SU-DHL-6 (cell line): Measurements from ENCODE around the gene TEC.

Experiments used
- H2AFZ ChIP-seq: fragments of 200-600 bp; sonication (generic); 2 replicates; pipeline ENCODE4 v1.6.1; 2014; ENCODE audit warnings: low read depth, mild to moderate bottlenecking, moderate library complexity, mixed read lengths, antibody characterized with exemption, low read length; ENCODE audit not compliant: severe bottlenecking
- H3F3A ChIP-seq: fragments of 200-600 bp; shearing (Covaris generic); 2 replicates; pipeline ENCODE4 v1.6.0; 2016; ENCODE audit warnings: antibody characterized with exemption, mild to moderate bottlenecking; ENCODE audit not compliant: insufficient read depth
- H3K27ac ChIP-seq: fragments of 200-600 bp; sonication (generic); 2 replicates; pipeline ENCODE4 v1.5.1; 2016; ENCODE audit warnings: low read depth, mild to moderate bottlenecking, low read length, moderate library complexity, mixed read lengths
- H3K27me3 ChIP-seq: fragments of 200-600 bp; sonication (generic), shearing (Covaris generic); 2 replicates; pipeline ENCODE4 v1.6.0; 2014; ENCODE audit warnings: mild to moderate bottlenecking, low read length
- H3K36me3 ChIP-seq: fragments of 200-600 bp; sonication (generic); 2 replicates; pipeline ENCODE4 v1.6.1; 2014; ENCODE audit warnings: mild to moderate bottlenecking, low read length, mixed read lengths
- H3K4me2 ChIP-seq: fragments of 300-600, 200-600 bp; shearing (Covaris generic), sonication (generic); 2 replicates; pipeline ENCODE4 v1.6.0; 2014; ENCODE audit warnings: low read length, low read depth, mild to moderate bottlenecking; ENCODE audit not compliant: poor library complexity, severe bottlenecking
- H3K4me3 ChIP-seq: fragments of 200-600 bp; sonication (generic); 2 replicates; pipeline ENCODE4 v1.5.1; 2014; ENCODE audit warnings: antibody characterized with exemption, low read length, mild to moderate bottlenecking, mixed read lengths; ENCODE audit not compliant: insufficient read depth, poor library complexity, severe bottlenecking
- H3K79me2 ChIP-seq: fragments of 200-600 bp; sonication (generic); 2 replicates; pipeline ENCODE4 v1.6.1; 2014; ENCODE audit warnings: mild to moderate bottlenecking, low read length, moderate library complexity; ENCODE audit not compliant: insufficient read depth
- H3K9ac ChIP-seq: fragments of 200-600 bp; sonication (generic); 2 replicates; pipeline ENCODE4 v1.7.0; 2014; ENCODE audit warnings: mild to moderate bottlenecking, low read length
- H3K9me2 ChIP-seq: fragments of 200-600 bp; sonication (generic); replicated peaks from 2 replicates; pipeline ENCODE4 v1.6.1; 2014; ENCODE audit warnings: low read length; ENCODE audit not compliant: insufficient read depth
- H3K9me3 ChIP-seq: fragments of 200-600 bp; sonication (generic); 2 replicates; pipeline ENCODE4 v1.6.1; 2014; ENCODE audit warnings: low read length, mixed read lengths; ENCODE audit not compliant: insufficient read depth
- H4K20me1 ChIP-seq: fragments of 200-600 bp; sonication (generic); 2 replicates; pipeline ENCODE4 v1.6.1; 2014; ENCODE audit warnings: low read depth, mild to moderate bottlenecking, antibody characterized with exemption, low read length, moderate library complexity, mixed read lengths
- CTCF ChIP-seq: fragments of 200-600 bp; sonication (generic); IDR thresholded peaks from one replicate; pipeline ENCODE4 v1.5.1; 2017; ENCODE audit warnings: antibody characterized with exemption, mild to moderate bottlenecking, low read length, moderate library complexity; ENCODE audit not compliant: insufficient read depth, poor library complexity, severe bottlenecking
- EZH2phosphoT487 ChIP-seq: fragments of 200-600 bp; sonication (generic), shearing (Covaris generic); conservative IDR thresholded peaks from 2 replicates; pipeline ENCODE4 v1.6.1; 2018; ENCODE audit warnings: mild to moderate bottlenecking, antibody characterized with exemption, low read length, moderate library complexity, mixed read lengths

The TEC gene

DNA sequence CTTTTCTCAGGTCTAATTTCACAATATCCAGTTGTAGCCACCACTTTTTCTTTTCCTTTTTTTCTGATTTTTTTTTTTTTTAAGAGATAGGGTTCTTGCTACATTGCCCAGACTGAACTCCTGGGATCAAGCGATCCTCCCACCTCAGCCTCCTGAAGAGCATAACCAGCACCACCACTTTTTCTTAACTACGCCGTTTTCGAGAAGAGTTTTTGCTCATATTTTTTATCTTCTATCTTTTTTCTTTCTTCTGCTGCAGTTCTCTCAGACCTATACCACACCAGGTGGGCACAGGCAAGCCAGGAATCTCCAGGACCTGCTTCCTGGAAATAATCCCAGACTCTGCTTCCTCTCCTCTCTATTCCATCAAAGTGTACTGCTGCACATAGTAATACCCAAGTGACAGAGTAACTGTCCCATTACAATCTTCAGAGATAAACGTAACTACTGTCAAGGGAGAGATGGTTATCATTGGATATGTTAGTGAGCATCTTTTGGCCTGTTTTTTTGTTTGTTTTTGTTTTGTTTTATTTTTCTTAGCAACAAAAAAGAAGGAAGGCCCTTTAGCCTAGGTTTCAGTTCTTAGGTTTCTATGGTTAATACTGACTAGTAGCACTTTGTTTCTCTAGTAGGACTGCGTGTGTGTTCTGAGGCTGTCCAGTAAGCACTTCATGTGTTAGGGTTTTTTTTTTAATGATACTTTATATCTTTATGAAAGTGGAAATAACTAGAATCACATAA is 76.4 kb downstream of the TEC start:
- no peak for TF ChIP-seq EZH2phosphoT487
- TF ChIP-seq CTCF, result no peak
- peak overlapping the region; percentile 92 for H3K27ac ChIP-seq
- peak overlapping the region; percentile 83 for H3K4me2 ChIP-seq

DNA sequence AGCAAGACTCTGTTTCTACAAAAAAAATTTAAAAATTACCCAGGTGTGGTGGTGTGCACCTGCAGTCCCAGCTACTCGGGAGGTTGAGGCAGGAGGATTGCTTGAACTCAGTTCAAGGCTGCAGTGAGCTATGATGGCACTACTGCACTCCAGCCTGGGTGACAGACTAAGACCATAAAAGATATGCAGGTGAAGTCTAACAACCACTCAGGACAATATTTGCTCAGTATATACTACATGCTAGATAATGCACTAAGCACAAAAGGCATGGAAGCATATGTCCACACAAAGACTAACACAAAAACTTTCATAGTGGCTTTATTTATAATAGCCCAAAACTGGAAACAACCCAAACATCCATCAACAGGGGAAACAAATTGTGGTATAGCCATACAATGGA is 77.9 kb downstream of the TEC start:
- Histone ChIP-seq H3K27ac (peak overlapping the region; percentile 92), H3K9ac (no peak overlapping the region), H3K9me3 (no peaks in the 10 kb centered on the region), H3K79me2 (peaks cover 95% of the 10 kb centered on the region), H2AFZ (no peak overlapping the region), H3K4me3 (no peak overlapping the region), H3K36me3 (peaks cover 10% of the 10 kb centered on the region; the same call in 1 of the 2 replicates), H3K4me2 (peak overlapping the region; percentile 83), H3F3A (peaks cover 53% of the 10 kb centered on the region), H4K20me1 (no peaks in the 10 kb centered on the region), H3K27me3 (no peaks in the 10 kb centered on the region), H3K9me2 (no peaks in the 10 kb centered on the region)
- TF ChIP-seq CTCF, result no peak
- no peak for TF ChIP-seq EZH2phosphoT487

More for the DNA sequence above, 76.4 kb downstream of the TEC start:
- Histone ChIP-seq H2AFZ (no peak overlapping the region), H3K9me2 (no peaks in the 10 kb centered on the region), H3K79me2 (peaks cover 100% of the 10 kb centered on the region), H3K4me3 (no peak overlapping the region), H3K9ac (peak overlapping the region; percentile 58), H3K36me3 (peaks cover 6% of the 10 kb centered on the region; the same call in 1 of the 2 replicates), H3K9me3 (no peaks in the 10 kb centered on the region), H3F3A (peaks cover 66% of the 10 kb centered on the region), H3K27me3 (no peaks in the 10 kb centered on the region), H4K20me1 (no peaks in the 10 kb centered on the region)

- Histone ChIP-seq H3F3A (peaks cover 44% of the 10 kb centered on the region), H3K9me2 (no peaks in the 10 kb centered on the region), H3K4me3 (no peak overlapping the region), H2AFZ (no peak overlapping the region), H3K27ac (peak overlapping the region; percentile 92), H3K9ac (peak overlapping the region; percentile 3; the same call in 1 of the 2 replicates), H4K20me1 (no peaks in the 10 kb centered on the region), H3K9me3 (no peaks in the 10 kb centered on the region), H3K4me2 (peak overlapping the region; percentile 83), H3K27me3 (no peaks in the 10 kb centered on the region), H3K36me3 (peaks cover 10% of the 10 kb centered on the region; the same call in 1 of the 2 replicates), H3K79me2 (peaks cover 86% of the 10 kb centered on the region)
- TF ChIP-seq EZH2phosphoT487, result no peak
- TF ChIP-seq CTCF, result no peak
Observed at GRCh38 chr4:48190839-48191238, 78.8 kb downstream of the TEC start.
